Neural crest cell (in vitro differentiated cells): ENCODE results near the gene FOXF1. TPM values are rescaled to one million over a fixed set of nuclear protein-coding genes. Genes with fewer than 3 reads are reported as not detected.

Source experiments
- DNase-seq: peaks from one replicate; pipeline ENCODE4 v3.0.0; 2021; ENCODE audit warnings: low read depth, mixed read lengths, low spot score
- H3K27ac Mint-ChIP-seq: one replicate; pipeline ENCODE4 v1.8.0; 2021; ENCODE audit warnings: mild to moderate bottlenecking, mixed read lengths; ENCODE audit not compliant: unreplicated experiment
- H3K27me3 Mint-ChIP-seq: 2 replicates; pipeline ENCODE4 v1.8.0; 2021; ENCODE audit warnings: low read depth, mild to moderate bottlenecking, mixed read lengths
- H3K36me3 Mint-ChIP-seq: 2 replicates; pipeline ENCODE4 v1.8.0; 2021; ENCODE audit warnings: low read depth, mild to moderate bottlenecking, mixed read lengths
- H3K4me1 Mint-ChIP-seq: 2 replicates; pipeline ENCODE4 v1.8.0; 2021; ENCODE audit warnings: mixed read lengths
- H3K4me3 Mint-ChIP-seq: one replicate; pipeline ENCODE4 v1.8.0; 2021; ENCODE audit warnings: mild to moderate bottlenecking, mixed read lengths
- H3K9me3 Mint-ChIP-seq: 2 replicates; pipeline ENCODE4 v1.8.0; 2021; ENCODE audit warnings: mixed read lengths
- total RNA-seq: library from RNA; stranded (reverse); gene quantifications from 2 replicates; pipeline ENCODE4 v1.2.1, GENCODE V29; 2021
- TF ChIP-seq, protein P1 (sequence below): fragments of 200-600 bp; sonication (generic); conservative IDR thresholded peaks from 2 replicates; pipeline ENCODE4 v1.5.0; 2021; ENCODE audit warnings: antibody characterized with exemption, mild to moderate bottlenecking

The FOXF1 gene
- total RNA-seq, 1 donor from 2014 or later, result not detected

GRCh38 chr16:86559802-86560305, 49.5 kb downstream of the FOXF1 start:
- Mint-ChIP-seq H3K4me3 (no peak overlapping the region), H3K9me3 (no peaks in the 10 kb centered on the region), H3K36me3 (no peaks in the 10 kb centered on the region), H3K27me3 (peaks cover 49% of the 10 kb centered on the region), H3K27ac (no peak overlapping the region), H3K4me1 (peaks cover 16% of the 10 kb centered on the region)
- TF ChIP-seq, protein P1, sequence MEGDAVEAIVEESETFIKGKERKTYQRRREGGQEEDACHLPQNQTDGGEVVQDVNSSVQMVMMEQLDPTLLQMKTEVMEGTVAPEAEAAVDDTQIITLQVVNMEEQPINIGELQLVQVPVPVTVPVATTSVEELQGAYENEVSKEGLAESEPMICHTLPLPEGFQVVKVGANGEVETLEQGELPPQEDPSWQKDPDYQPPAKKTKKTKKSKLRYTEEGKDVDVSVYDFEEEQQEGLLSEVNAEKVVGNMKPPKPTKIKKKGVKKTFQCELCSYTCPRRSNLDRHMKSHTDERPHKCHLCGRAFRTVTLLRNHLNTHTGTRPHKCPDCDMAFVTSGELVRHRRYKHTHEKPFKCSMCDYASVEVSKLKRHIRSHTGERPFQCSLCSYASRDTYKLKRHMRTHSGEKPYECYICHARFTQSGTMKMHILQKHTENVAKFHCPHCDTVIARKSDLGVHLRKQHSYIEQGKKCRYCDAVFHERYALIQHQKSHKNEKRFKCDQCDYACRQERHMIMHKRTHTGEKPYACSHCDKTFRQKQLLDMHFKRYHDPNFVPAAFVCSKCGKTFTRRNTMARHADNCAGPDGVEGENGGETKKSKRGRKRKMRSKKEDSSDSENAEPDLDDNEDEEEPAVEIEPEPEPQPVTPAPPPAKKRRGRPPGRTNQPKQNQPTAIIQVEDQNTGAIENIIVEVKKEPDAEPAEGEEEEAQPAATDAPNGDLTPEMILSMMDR, result no peak
- no peak for DNase-seq

DNA sequence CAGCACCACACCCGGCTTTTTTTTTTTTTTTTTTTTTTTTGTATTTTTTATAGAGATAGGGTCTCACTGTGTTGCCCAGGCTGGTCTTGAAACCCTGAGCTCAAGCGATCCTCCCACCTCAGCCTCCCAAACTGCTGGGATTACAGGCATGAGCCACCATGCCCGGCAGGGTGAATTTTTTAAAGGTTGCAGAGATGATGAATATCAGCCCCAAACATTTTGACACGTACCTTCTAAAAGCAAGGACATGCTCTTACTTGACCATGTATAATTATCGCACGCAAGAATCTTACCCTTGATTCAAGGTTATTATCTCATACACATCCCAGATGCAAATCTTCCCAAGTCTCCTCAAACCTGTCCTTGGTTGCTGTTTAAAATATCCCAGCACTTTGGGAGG, 52.0 kb downstream of the FOXF1 start:
- H3K4me3 Mint-ChIP-seq, result no peak overlapping the region
- H3K27me3 Mint-ChIP-seq, result peaks cover 65% of the 10 kb centered on the region
- H3K4me1 Mint-ChIP-seq, result peaks cover 19% of the 10 kb centered on the region
- no peaks in the 10 kb centered on the region for H3K36me3 Mint-ChIP-seq
- TF ChIP-seq, protein P1, result no peak
- H3K27ac Mint-ChIP-seq, result no peak overlapping the region
- no peaks in the 10 kb centered on the region for H3K9me3 Mint-ChIP-seq
- no peak for DNase-seq

GRCh38 chr16:86563469-86564345, 53.4 kb downstream of the FOXF1 start:
- Mint-ChIP-seq H3K36me3 (no peaks in the 10 kb centered on the region), H3K27me3 (peaks cover 67% of the 10 kb centered on the region), H3K9me3 (no peaks in the 10 kb centered on the region), H3K4me3 (peak overlapping the region; percentile 59), H3K4me1 (peaks cover 19% of the 10 kb centered on the region), H3K27ac (no peak overlapping the region)
- peak; percentile 95 for DNase-seq
- TF ChIP-seq, protein P1, result peak; percentile 100

Other genes starting within 250 kb of the FOXF1 start
- 14.0 and 16.8 TPM in 2 replicates for gene MTHFSD, start 44.7 kb downstream of the FOXF1 start, total RNA-seq
- gene FOXC2, start 56.3 kb downstream of the FOXF1 start, total RNA-seq, result 0.11 TPM in 1 of 2 replicates, not detected in the other
- 0.09 and 0.18 TPM in 2 replicates for gene FOXL1, start 68.0 kb downstream of the FOXF1 start, total RNA-seq